Stimulated activated CD8-positive, alpha-beta memory T cell treated with anti-CD3 and anti-CD28 coated beads, Interleukin-7, amount 100 ng/mL, for 48 hours (primary cell): ENCODE data around the gene BANP.
"Not testable (repeated sequence)": the region's sequence is repeated elsewhere in the genome, so short reads cannot be mapped to it uniquely, and the experiment has no call there.

ENCODE experiments used
- DNase-seq, 2 donors: peaks; one replicate each; pipeline ENCODE4 v3.0.0-alpha.2; 2020; ENCODE audit warnings: low read depth in 1 of 2; ENCODE audit errors: extremely low read depth in 1 of 2

BANP gene

DNA sequence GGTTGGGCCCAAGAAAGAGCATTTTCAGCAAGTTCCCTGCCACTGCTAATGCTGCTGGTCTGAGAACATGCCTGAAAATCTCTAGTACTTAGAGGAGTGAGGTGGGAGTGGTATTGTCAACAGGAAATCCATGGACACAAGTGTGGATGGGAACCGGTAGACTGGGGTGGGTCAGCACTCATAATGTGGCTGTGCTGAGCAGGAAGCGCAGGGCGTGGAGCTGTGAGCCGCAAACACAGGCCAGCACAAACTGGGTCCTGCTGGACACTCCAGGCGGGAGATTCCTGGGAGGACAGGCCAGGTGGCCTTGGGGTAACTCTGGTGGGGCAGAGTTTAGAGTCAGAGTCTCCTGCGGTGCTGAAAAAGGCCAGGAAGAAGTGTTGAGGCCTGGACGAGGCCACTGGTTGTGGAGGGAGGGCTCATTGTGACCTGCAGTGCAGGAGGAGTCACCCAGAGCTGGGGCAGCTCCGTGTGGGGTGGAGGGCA is 62.6 kb downstream of the BANP start:
- no peak for DNase-seq

DNA sequence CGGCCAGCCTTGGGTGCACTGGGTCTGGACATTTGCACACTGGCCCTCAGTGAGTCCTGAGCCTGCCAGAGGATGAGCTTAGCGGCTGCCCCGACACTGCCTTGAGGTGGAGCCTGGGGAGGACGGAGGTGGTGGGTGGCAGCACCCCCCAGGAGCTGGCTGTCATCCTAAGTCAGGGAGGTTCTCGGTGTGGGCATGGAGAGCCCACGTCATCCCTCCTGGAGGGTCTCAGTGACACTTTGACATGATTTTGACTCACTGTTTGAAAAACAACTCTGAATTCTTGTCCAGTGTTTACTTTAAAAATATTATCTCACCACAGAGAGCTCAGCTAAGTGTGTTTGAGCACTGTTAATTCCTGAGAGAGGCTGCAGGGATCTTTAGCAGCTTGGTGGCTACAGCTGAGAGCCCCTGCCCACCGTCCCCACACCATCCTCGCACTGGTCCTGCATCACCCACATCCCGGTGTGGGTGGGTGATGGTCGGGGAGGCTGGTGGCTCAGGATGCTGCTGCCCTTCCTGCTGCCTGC is 63.1 kb downstream of the BANP start:
- no peak for DNase-seq

DNA sequence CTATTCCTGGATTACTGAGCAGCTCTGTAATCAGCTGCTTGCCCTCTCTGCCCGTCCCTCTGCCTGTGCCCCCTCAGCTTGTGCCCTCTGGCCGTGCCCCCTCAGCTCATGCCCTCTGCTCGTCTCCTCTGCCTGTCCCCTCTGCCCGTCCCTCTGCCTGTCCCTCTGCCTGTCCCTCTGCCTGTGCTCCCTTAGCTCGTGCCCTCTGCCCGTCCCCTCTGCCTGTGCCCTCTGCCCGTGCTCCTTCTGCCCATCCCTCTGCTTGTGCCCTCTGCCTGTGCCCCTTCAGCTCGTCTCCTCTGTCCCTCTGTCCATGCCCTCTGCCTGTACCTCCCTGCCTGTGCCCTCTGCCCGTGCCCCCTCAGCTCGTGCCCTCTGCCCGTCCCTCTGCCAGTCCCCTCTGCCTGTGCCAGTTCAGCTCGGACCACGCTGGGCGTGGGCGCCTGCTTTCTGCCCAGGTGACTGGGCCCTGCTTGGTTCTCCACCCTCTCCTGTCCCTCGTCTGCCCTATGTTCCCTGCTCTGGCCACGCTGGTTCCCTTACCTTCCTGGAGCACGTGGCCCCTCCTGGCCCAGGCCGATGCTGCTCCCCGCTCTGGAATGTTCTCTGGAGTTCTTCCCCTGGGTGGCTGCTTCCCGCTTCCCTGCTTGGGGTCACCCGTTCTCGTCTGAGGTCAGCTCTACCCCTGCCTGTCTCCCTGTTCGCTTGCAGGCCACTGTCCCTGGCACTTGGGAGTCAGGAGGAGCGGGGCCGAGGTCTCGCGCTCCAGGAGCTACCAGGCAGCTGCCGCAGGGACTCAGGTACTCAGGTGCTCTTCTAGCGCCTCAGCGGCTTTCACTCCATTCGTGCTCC is 63.9 kb downstream of the BANP start:
- no peak for DNase-seq

DNA sequence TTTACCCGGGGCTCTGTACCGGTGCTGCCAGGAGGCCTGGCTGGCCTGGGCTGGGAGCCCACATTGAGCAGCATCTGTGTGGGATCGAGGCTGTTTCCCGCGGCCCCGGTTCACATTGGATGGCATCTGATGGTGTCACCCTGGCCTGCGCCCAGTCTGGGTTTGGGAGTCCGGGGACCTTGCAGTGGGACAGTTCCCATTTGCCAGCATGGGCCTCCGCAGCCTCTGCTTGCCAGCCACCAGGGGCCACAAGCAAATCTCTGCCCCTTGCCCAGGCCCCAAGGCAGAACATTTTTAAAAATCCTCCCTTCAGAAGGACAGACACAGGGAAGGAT is 64.5 kb downstream of the BANP start:
- DNase-seq: no peak

DNA sequence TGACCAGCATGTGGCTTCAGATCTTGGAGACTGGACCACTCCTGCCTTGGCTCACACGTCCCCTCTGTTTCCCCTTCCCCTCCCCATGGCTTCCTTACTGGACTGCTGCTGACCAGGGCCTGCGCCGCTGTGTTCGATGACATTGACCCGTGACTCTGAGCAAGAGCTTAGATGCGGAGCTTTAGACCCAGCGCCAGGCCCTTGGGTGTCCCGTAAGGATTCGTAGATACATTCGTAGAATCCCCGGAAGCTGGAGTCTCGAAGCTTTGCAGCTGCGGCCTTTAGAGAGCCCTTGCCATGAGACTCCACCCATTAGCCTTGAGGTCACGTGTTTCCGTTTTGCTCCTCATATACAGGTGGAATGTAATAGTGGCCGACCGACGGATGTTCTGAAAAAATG is 65.2 kb downstream of the BANP start:
- DNase-seq: not testable (repeated sequence)

DNA sequence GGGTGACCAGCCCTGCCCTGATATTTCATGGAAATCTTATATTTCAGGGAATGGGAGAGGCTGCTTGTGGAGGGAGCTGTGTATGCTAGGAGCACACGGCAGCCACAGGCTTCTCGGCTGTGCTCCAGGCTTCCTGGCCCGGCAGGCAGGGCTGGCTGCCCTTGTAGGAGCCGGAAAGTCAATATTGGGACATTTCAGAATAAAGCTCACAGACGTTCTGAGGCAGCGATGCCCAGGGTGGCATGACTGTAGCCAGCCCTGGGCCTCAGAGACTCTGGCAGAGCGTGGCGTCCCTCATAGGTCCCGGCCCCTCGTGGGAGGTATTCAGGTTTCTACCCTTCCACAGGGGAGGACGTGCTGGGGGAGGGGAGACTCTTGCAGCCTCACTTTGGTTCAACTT is 65.7 kb downstream of the BANP start:
- DNase-seq: no peak

DNA sequence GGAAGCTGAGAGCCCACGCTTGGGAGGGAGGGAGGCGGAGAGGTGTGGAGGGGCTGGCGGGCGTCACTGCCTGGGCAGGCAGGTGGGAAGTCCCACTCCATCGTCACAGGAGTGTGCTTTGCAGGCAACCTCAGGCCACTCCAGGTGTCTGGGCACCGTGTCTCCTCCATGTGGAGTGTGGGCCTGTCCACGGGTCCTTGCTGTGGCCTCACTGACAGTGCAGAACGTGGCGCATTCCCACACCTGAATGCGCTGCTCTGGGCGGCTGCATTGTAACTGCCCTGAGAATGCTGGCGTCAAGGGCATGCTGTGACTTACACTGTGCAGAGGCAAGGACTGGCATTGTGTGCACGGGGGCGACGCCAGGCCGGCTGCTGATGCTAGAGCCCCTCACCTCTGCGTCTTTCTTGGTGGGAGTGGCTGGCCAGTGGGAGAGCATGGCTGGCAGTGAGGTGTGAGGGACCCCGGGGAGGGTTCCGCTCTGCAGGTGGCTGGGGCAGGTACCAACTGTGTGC is 66.4 kb downstream of the BANP start:
- DNase-seq: no peak

DNA sequence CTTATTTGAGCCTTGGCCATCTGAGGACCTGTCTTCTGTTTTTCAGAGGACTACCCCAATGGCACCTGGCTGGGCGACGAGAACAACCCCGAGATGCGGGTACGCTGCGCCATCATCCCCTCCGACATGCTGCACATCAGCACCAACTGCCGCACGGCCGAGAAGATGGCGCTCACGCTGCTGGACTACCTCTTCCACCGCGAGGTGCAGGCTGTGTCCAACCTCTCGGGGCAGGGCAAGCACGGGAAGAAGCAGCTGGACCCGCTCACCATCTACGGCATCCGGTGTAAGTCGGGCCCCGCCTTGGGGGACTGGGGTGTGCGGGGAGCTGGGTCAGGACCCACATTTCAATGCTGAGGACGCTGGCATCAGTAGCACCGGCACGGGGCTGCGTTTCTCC is 67.1 kb downstream of the BANP start:
- DNase-seq: not testable (repeated sequence)

GRCh38 chr16:88019041-88019820 is 68.0 kb downstream of the BANP start:
- DNase-seq: not testable (repeated sequence)

GRCh38 chr16:88019821-88020515 is 68.7 kb downstream of the BANP start:
- no peak for DNase-seq

DNA sequence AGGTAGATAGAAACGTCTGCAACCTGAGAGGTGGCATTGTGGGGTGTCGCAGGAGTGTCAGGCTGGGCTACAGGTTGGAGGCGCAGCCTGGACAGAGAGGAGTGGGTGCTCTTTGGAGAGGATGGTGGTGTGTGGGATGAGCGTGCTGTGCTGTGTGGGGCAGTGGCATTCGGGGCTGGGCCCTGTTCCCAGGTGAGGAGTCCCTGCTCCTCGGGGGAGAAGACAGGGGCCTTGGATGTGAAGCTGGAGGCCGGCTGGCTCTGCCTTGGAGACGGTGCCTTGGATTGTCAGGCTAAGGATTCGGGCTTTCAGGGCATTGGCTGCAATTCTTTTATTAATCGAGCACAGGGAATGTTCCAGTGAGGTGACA is 69.3 kb downstream of the BANP start:
- DNase-seq: no peak

- DNase-seq: not testable (repeated sequence)
Observed at GRCh38 chr16:88021041-88021970, 70.1 kb downstream of the BANP start.

- DNase-seq: no peak
Observed at GRCh38 chr16:88022076-88023042, 71.1 kb downstream of the BANP start.

DNA sequence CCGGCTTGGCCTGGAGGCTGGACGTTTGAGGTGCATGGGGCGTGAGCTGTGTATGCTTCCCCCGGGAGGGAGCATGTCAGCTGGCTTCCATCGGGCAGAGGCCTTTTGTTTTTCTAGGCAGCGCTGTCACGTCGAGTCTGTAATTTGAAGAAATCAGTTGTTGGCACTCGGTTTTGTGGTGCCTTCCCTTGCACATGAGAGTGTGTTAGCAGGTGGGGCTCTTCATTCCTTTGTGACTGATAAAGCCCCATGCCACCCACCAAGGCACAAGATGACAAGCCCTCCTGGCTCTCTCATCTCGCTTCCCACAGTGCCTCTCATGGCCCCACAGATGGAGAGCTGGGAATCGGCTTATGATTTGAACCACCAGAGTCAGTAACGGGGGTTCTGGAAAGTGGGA is 72.1 kb downstream of the BANP start:
- no peak for DNase-seq

DNA sequence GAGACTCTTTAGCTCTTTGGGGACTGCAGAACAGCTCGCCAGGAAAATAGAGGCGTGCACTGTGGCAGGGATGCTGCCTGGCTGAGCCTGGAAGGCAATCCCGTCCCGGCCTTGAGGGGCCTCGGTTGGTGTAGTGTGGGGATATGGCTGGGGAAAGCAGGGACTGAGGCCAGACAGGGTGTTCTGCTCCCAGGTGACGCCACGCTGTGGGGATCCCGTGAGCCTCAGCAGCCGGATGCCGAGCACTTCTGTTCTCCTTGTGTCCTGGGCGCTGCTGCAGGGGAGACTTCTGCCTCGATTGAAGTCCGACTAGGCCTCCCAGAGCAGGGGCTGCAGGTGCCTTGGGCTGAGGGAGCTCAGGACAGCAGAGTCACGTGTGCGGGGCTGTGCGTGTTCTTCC is 72.6 kb downstream of the BANP start:
- DNase-seq: no peak

DNA sequence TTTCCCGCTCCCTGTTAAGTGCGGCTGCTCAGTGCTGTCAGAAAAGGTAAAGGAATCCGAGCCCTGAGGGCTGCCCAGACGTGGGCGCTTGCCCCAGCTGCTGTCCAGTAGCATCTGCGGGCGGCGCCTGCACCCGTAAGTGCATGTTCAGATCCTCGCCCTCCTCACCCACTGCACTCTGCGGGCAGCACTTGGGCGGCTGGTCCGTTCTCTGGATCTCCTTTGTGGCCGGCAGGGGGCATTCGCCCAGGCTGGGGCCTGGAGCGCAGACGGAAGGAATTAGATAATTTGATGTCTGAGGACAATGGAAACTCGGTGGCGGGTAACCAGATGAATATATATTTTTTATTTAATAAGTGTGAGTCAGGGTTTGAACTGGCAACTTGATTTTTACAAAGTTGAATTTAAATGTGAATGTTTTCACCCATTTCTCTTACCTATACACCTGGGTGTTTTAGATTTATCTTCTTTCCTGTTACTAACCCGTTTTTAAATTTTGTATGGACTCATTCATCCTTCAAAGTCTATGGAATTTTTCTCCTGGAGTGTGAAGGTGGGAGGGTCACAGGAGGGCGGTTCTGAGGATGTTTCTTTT is 73.4 kb downstream of the BANP start:
- DNase-seq: not testable (repeated sequence)

GRCh38 chr16:88025086-88025492 is 73.9 kb downstream of the BANP start:
- not testable (repeated sequence) for DNase-seq

GRCh38 chr16:88025828-88026555 is 74.8 kb downstream of the BANP start:
- not testable (repeated sequence) for DNase-seq
